ENCODE data around the gene SCN4A. TPM values are rescaled to one million over a fixed set of nuclear protein-coding genes. Genes with fewer than 3 reads are reported as not detected.

Gene SCN4A
- total RNA-seq, 1 donor from 2014 or later = 0.32 TPM

GRCh38 chr17:64003526-64004121 lies 30.9 kb upstream of the SCN4A start:
- no peak for DNase-seq
- intact Hi-C loops (cut with micrococcal nuclease) = no loop called here
- ATAC-seq = no peak

GRCh38 chr17:64002658-64003525 lies 30.2 kb upstream of the SCN4A start:
- ATAC-seq (no peak), DNase-seq (no peak)
- intact Hi-C loops (cut with micrococcal nuclease) = no loop called here

DNA sequence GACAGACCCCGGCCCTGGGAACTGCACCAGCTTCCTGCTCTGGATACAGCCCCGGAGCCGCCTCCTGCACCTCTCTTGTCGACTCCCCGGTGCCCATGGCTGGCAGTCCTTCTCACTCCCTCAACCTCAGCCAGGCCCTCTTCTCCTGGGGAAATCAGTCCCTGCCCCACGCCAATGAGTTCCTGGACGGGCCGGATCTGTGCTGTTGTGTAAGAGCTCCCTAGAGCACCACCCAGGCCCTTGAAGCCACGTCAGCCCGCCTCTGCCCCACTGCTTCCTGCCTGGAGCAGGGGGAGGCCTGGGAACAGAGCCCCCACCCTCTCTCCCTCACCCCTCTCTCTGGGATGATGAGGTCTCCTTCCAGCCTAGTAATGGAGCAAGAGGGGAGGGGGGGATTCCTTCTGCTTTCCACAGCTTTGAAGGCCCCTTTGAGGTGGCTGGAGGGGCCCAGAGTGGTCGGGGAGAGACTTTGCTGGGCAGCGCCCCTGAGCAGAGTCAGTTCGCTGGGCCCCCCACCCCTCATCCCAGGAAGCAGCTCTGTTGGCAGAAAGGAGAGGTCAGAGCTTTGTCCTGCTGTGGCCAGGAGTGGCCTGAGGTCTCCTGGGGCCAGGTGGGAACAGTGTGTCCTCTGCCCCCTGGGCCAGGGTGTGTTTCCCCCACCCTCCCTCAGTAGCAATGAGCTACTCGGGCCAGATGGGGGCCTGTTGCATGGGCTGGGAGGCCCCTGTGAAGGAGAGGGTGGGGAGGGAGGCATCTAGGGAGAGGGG lies 29.2 kb upstream of the SCN4A start:
- ATAC-seq (peak; percentile 50), DNase-seq (peak; percentile 55)
- intact Hi-C loops (cut with micrococcal nuclease) = no loop called here

- ATAC-seq (no peak), DNase-seq (no peak)
- intact Hi-C loops (cut with micrococcal nuclease) = no loop called here
Observed at GRCh38 chr17:64001091-64001579, 28.4 kb upstream of the SCN4A start.

- intact Hi-C loops (cut with micrococcal nuclease) = no loop called here
- ATAC-seq = no peak
- DNase-seq = no peak
Observed at GRCh38 chr17:63999680-64000531, 27.2 kb upstream of the SCN4A start.

DNA sequence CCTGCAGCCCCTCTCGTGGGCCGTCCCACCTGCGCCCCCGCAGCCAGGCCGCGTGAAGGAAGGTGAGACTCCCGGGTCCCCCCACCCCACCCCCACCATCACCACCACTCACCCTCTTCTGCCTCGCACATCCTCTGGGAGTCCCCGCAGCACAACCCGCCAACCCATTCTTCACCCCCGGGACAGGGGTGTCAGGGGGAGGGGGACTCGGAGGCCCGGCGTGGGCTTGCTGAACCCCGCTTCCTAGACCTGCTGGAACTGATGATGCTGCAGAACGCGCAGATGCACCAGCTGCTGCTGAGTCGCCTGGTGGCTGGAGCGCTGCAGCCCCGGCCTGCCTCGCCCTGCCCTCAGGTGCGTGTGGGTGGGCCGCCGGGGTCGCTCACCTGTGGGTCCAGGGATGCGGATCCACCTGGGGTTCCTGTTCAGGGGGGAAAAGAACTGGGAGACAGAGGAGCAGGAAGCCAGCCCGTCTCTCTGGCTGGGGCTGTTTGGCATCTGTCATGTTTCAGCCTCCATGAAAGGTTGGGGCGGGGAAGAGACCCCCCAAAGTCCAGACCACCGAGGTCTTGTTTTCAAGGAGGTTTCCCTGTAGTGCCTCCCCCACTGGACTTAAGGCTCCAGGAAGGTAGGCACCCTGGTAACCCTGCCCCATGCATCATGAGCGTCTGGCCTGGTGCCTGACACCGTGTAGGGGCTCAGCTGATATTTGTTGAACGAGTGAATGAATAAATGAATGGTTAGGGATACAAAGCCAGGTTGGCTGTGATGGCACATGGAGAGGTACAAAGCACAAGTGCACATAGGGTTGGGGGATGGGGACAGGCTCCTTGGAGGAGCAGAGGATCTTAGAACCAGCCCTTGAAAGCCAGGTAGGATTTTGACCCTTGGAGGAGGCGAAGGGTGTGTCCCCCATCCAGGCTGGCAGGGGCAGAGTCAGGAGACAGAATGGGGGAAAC lies 26.3 kb upstream of the SCN4A start:
- intact Hi-C loops (cut with micrococcal nuclease) = no loop called here
- ATAC-seq (no peak), DNase-seq (no peak)

GRCh38 chr17:63998050-63998720 lies 25.5 kb upstream of the SCN4A start, which contains the start of gene PRR29:
Gene PRR29, plus strand, starts transcription at chr17:63998351. Its CDS starts 14 bp downstream, at chr17:63998365.
- intact Hi-C loops (cut with micrococcal nuclease) = no loop called here
- DNase-seq (peak; percentile 85), ATAC-seq (peak; percentile 62)

DNA sequence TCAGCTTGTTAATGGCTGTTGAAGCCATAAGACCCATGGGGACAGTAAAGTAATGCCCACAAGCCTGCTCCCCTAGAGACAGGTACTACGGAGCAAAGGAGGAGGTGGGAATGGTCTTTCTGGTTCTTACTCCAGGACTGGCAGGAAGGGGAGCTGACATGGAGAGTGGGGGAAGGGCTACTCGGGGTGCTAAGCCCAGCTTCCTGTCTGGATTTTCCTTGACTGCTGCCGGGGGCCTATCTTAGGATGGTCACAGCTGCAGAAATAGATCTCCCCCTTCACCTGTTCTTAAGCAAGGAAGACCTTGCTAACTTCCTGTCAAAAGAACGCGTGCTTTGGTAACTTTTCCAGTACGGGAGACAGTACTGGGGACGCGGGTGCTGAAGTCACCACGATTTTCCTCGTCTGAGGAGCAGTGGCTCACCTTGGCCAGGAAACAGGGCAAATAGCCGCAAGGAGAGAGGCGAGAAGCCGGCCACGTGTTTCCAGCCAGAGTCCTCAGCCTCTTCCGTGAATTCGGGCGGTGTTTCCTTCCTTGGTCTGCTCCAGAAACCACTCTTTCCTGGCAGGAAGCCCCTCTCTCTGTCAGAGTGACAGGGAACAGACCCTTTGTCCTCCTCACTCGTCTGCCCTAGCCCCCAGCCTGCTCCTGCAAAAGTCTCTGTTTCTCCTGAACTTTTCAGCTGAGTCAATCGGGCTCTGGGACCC lies 24.8 kb upstream of the SCN4A start:
- ATAC-seq (peak; percentile 5), DNase-seq (no peak)
- intact Hi-C loops (cut with micrococcal nuclease) = no loop called here

DNA sequence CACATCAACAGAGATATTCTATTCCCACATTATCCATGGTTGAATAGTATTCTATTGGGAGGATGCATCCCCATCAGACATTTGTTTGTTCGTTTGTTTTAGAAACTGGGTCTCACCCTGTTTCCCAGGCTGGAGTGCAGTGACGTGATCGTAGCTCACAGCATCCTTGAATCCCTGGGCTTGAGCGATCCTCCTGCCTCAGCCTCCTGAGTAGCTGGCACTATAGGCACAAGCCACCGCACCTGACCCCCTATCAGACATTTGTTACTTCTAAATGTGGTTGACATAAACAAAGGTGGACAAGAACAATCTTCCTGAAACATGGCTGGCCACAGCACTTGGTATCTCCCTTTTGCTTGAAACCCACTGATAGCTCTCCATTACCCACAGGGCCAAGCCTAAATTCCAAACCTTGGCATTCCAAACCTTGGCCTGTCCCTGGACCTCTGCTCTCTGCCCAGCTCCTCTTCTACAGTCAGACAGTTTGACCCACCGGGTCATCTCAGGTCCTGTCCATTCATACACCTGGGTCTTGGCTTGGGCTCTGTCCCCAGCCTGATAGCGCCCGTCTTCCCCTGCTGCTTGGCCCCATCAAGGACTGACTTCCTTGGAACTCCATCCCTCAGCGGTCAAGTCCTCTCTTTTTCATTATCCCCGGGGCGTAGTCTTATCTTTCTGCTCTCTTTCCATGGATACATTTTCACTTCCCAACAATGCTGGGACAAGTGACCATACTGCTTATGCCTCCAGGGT lies 23.9 kb upstream of the SCN4A start:
- DNase-seq (no peak), ATAC-seq (no peak)
- intact Hi-C loops (cut with micrococcal nuclease) = no loop called here

GRCh38 chr17:63995626-63996025 lies 22.9 kb upstream of the SCN4A start:
- ATAC-seq = no peak
- no peak for DNase-seq
- intact Hi-C loops (cut with micrococcal nuclease) = no loop called here

GRCh38 chr17:63993368-63993985 lies 20.8 kb upstream of the SCN4A start:
- intact Hi-C loops (cut with micrococcal nuclease) = no loop called here
- no peak for ATAC-seq
- no peak for DNase-seq

DNA sequence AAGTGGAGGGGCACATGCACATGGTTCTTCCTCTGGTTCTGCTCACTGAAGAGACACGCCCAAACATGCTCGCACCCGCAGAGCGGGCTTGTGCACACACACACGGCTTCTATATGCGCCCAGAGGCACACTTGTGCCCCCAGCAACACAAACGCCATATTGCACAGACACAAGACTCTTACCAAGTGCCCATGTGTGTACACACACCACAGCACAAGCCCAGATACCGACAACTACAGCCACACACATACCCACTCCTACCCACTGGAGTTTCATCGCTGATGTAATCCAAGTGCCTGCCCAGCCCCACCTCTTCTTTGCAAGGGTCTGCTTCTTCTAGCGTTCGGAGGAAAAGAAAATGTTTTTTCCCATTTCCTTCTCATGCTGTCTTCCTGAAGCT lies 18.9 kb upstream of the SCN4A start:
- DNase-seq = no peak
- ATAC-seq = no peak
- intact Hi-C loops (cut with micrococcal nuclease) = no loop called here

GRCh38 chr17:63989622-63990345 lies 17.1 kb upstream of the SCN4A start:
- ATAC-seq = no peak
- intact Hi-C loops (cut with micrococcal nuclease) = no loop called here
- no peak for DNase-seq

DNA sequence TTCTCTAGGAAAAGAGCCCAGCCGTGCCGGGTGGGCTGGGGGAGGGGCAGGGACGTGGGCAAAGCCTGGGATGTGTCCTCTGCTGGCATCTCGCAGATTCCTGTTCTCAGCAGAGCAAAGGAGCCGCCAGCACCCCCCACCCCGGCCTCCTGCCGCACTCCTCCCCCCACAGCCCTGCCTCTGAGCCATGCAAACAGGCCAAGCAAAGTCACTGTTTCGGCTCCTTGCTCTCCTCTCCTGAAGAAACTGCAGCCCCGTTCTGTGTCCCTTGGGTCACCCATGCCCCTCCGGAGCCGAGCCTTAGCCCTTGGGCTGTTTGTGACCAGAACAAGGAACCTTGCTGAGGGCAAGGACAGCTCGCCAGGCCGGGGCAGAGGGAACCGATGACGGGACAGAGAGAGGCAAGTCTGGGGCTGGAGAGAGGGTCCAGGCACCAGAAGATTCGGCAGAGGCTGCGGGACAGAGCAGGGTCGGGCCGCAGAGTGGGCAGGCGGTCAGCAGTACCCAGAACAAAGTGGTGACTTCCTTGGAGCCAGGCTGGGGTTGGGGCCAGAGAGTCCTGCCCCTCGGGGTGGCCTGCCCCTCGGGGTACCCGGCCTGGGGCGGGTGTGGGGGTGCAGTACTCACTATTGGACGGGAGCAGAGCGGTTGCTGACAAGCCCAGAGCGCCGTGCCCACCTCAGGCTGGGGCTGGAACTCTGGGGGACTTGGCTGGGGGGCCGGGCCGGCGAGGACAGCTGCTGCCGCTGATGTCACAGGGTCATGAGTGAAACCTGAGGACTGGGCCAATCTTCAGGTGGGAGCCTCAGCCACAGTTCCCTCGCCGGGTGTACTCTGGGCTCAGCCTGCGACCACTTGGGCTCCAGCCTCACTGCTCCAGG lies 16.3 kb upstream of the SCN4A start:
- intact Hi-C loops (cut with micrococcal nuclease) = no loop called here
- peak; percentile 28 for DNase-seq
- ATAC-seq = no peak
